MCF 10A (cell line): ENCODE data around the gene ANXA3. TPM values are rescaled to one million over a fixed set of nuclear protein-coding genes. Genes with fewer than 3 reads are reported as not detected.
"Not testable (repeated sequence)": the region's sequence is repeated elsewhere in the genome, so short reads cannot be mapped to it uniquely, and the experiment has no call there.

Experiments
- BruUV-seq: library from RNA; stranded (reverse); fragments of 400-500 nt; replicated peaks from 2 replicates; lab custom pipeline; 2021; lab: Mats Ljungman, UMichigan
- CTCF ChIA-PET: fragments of 300-600 bp; sonication (Branson Sonifier 250); formaldehyde crosslinking; extraction: SDS; loops from one replicate; lab custom pipeline; 2021; ENCODE audit warnings: antibody characterized with exemption, inconsistent platforms; lab: Yijun Ruan, JAX
- POLR2A ChIA-PET: fragments of 300-600, 350-650 bp; sonication (Branson Sonifier 250); formaldehyde crosslinking; extraction: SDS; loops from one replicate; lab custom pipeline; 2020; ENCODE audit warnings: antibody characterized with exemption, inconsistent platforms; lab: Yijun Ruan, JAX
- DNase-seq: peaks from one replicate; pipeline ENCODE4 v3.0.0-alpha.2; 2018; ENCODE audit not compliant: unreplicated experiment
- H3K27ac Mint-ChIP-seq: one replicate; pipeline ENCODE4 v1.8.0; 2022; ENCODE audit warnings: mild to moderate bottlenecking, low read depth, mixed read lengths; ENCODE audit not compliant: unreplicated experiment
- H3K27me3 Mint-ChIP-seq: one replicate; pipeline ENCODE4 v1.8.0; 2022; ENCODE audit warnings: mixed read lengths; ENCODE audit not compliant: insufficient read depth, unreplicated experiment
- H3K36me3 Mint-ChIP-seq: one replicate; pipeline ENCODE4 v1.8.0; 2022; ENCODE audit warnings: mild to moderate bottlenecking, moderate library complexity, mixed read lengths; ENCODE audit not compliant: insufficient read depth, unreplicated experiment
- H3K4me1 Mint-ChIP-seq: one replicate; pipeline ENCODE4 v1.8.0; 2022; ENCODE audit warnings: mixed read lengths; ENCODE audit not compliant: insufficient read depth, unreplicated experiment
- H3K4me3 Mint-ChIP-seq: one replicate; pipeline ENCODE4 v1.8.0; 2022; ENCODE audit warnings: mild to moderate bottlenecking, moderate library complexity, mixed read lengths; ENCODE audit not compliant: unreplicated experiment
- H3K9me3 Mint-ChIP-seq: one replicate; pipeline ENCODE4 v1.8.0; 2022; ENCODE audit warnings: mixed read lengths; ENCODE audit not compliant: unreplicated experiment
- intact Hi-C: fragments of 100-400 bp; cut with micrococcal nuclease; formaldehyde crosslinking; loops from 2 replicates; pipeline ENCODE4 v1.14.1; 2022
- total RNA-seq: library from RNA; stranded (reverse); gene quantifications from 2 replicates; pipeline ENCODE4 v1.2.3, GENCODE V29; 2022
- TF ChIP-seq, protein P1 (sequence below): fragments of 200-600 bp; IDR thresholded peaks from one replicate; pipeline ENCODE4 v1.8.0; 2022; ENCODE audit warnings: antibody characterized with exemption, mild to moderate bottlenecking; ENCODE audit not compliant: unreplicated experiment

The ANXA3 gene
- total RNA-seq, 1 experiment from 2014 or later: 260 TPM

- TF ChIP-seq, protein P1, sequence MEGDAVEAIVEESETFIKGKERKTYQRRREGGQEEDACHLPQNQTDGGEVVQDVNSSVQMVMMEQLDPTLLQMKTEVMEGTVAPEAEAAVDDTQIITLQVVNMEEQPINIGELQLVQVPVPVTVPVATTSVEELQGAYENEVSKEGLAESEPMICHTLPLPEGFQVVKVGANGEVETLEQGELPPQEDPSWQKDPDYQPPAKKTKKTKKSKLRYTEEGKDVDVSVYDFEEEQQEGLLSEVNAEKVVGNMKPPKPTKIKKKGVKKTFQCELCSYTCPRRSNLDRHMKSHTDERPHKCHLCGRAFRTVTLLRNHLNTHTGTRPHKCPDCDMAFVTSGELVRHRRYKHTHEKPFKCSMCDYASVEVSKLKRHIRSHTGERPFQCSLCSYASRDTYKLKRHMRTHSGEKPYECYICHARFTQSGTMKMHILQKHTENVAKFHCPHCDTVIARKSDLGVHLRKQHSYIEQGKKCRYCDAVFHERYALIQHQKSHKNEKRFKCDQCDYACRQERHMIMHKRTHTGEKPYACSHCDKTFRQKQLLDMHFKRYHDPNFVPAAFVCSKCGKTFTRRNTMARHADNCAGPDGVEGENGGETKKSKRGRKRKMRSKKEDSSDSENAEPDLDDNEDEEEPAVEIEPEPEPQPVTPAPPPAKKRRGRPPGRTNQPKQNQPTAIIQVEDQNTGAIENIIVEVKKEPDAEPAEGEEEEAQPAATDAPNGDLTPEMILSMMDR: no peak
Measured at GRCh38 chr4:78545275-78546246, 6.0 kb upstream of the ANXA3 start.

DNA sequence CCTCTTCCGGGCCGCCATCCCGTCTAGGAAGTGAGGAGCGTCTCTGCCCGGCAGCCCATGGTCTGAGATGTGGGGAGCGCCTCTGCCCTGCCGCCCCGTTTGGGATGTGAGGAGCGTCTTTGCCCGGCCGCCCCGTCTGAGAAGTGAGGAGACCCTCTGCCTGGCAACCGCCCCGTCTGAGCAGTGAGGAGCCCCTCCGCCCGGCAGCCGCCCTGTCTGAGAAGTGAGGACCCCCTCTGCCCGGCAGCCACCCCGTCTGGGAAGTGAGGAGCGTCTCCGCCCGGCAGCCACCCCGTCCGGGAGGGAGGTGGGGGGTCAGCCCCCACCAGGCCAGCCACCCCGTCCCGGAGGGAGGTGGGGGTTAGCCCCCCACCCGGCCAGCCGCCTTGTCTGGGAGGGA, 3.7 kb upstream of the ANXA3 start:
- CTCF ChIA-PET, H3K27ac Mint-ChIP-seq, H3K36me3 Mint-ChIP-seq, H3K9me3 Mint-ChIP-seq, intact Hi-C loops, POLR2A ChIA-PET, H3K4me3 Mint-ChIP-seq, DNase-seq, H3K27me3 Mint-ChIP-seq, BruUV-seq: not testable (repeated sequence)
- H3K4me1 Mint-ChIP-seq: peaks cover 23% of the 10 kb centered on the region

More at GRCh38 chr4:78545275-78546246, 6.0 kb upstream of the ANXA3 start:
- peak; percentile 47 for DNase-seq
- intact Hi-C loops: no loop called here
- H3K4me3 Mint-ChIP-seq: no peak overlapping the region
- ChIA-PET POLR2A (interaction anchor here (0.7 to 1.7 kb wide), 12 partner anchors 9 to 664 kb away, joined by 3 to 7 read pairs (median 3); no protein-coding TSS in a partner anchor), CTCF (interaction anchor here (0.7 to 1.3 kb wide), 2 partner anchors 30 to 1081 kb away, joined by 3 to 4 read pairs; no protein-coding TSS in a partner anchor)
- BruUV-seq: no TSS peak
- peaks cover 7% of the 10 kb centered on the region for H3K9me3 Mint-ChIP-seq
- H3K27ac Mint-ChIP-seq: peak overlapping the region; percentile 27
- peaks cover 4% of the 10 kb centered on the region for H3K36me3 Mint-ChIP-seq
- H3K27me3 Mint-ChIP-seq: no peaks in the 10 kb centered on the region
- H3K4me1 Mint-ChIP-seq: peaks cover 22% of the 10 kb centered on the region

DNA sequence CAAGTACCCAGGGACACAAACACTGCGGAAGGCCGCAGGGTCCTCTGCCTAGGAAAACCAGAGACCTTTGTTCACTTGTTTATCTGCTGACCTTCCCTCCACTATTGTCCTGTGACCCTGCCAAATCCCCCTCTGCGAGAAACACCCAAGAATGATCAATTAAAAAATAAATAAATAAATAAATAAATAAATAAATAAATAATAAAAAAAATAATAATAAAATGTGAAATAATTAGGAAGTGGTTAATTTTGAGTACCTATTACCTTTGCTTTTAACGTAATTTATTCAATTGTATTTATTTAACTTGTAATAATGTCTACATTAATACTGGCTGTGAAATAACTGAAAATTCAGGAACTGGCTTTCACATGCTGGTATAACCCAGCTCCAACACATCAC, 2.7 kb upstream of the ANXA3 start:
- H3K27me3 Mint-ChIP-seq, BruUV-seq, DNase-seq, POLR2A ChIA-PET, intact Hi-C loops, CTCF ChIA-PET, H3K9me3 Mint-ChIP-seq, H3K4me3 Mint-ChIP-seq, H3K27ac Mint-ChIP-seq, H3K36me3 Mint-ChIP-seq: not testable (repeated sequence)
- H3K4me1 Mint-ChIP-seq: peaks cover 30% of the 10 kb centered on the region

DNA sequence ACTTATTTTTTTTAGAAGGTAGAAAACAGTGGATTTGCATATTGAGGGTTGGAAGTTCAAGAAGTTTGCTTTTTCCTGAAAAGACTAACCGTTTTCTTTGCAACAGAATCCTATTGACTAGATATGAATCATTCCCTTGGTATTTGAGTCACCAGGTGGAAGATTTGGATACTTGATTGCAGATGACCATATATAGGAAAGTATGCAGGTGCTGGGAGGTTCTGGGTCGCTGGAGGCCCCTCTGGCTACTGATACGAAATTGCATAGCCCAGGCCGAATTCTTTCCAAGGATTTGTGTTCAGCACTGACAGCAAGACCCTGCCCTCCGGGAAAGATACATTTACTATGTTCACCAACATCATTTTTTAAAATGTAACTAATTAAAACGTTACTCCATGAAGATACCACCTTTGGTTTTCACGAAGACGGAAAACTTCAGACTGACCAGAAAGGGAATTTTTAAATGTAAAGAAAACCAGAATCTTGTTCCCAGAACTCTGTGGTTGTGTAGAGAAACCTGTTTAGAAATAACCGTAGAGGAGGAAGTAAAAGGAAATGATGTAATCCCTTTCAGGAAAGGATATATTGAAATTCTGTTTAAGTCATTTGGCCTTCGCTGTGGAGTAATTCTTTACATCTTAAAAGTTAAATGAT, 946 bp downstream of the ANXA3 start:
- peak; percentile 70 for DNase-seq
- intact Hi-C loops: loop anchor here (1.0 to 5.0 kb wide), 2 partner anchors 40 to 225 kb away; partner anchors contain the start of gene BMP2K
- Mint-ChIP-seq H3K4me1 (peaks cover 31% of the 10 kb centered on the region), H3K27me3 (no peaks in the 10 kb centered on the region), H3K36me3 (peaks cover 25% of the 10 kb centered on the region), H3K27ac (peak overlapping the region; percentile 96), H3K4me3 (peak overlapping the region; percentile 93), H3K9me3 (no peaks in the 10 kb centered on the region)
- TF ChIP-seq, protein P1: no peak
- BruUV-seq: TSS peak; percentile 43
- ChIA-PET CTCF (interaction anchor here (0.6 to 1.2 kb wide), 4 partner anchors 14 to 477 kb away, joined by 3 to 4 read pairs (median 3); no protein-coding TSS in a partner anchor), POLR2A (interaction anchor here (0.7 to 4.4 kb wide), 3 partner anchors 13 to 571 kb away, joined by 3 to 38 read pairs (median 4); no protein-coding TSS in a partner anchor)
